ENCODE results near the gene PUM1. TPM values are rescaled to one million over a fixed set of nuclear protein-coding genes. Genes with fewer than 3 reads are reported as not detected.

The PUM1 gene
- total RNA-seq, 6 experiments from 2014 or later, result 83.6 to 95.4 (median 90.8) TPM

DNA sequence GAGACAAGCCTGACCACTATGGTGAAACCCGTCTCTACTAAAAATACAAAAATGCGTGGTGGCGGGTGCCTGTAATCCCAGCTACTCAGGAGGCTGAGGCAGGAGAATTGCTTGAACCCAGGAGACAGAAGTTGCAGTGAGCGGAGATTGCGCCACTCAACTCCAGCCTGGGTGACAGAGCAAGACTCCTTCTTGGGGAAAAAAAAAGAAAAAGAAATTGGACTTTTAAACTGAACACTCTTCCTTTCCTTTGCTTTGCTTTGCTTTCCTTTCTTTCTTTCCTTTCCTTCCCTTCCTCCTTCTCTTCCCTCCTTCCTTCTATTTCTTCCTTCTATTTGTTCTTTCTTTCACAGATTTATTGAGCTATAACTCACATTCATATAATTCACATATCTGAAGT lies 43.3 kb upstream of the PUM1 start:
- Mint-ChIP-seq H3K9me3 (no peaks in the 10 kb centered on the region), H3K4me1 (ENCODE audit: low read depth) (peaks cover 6% of the 10 kb centered on the region; the same call in 1 of the 2 replicates), H3K36me3 (ENCODE audit: low read depth) (no peaks in the 10 kb centered on the region), H3K27ac (no peak overlapping the region), H3K4me3 (no peak overlapping the region), H3K27me3 (ENCODE audit: insufficient read depth) (no peaks in the 10 kb centered on the region; the same call in none of the 2 replicates)
- TF ChIP-seq, protein P1, sequence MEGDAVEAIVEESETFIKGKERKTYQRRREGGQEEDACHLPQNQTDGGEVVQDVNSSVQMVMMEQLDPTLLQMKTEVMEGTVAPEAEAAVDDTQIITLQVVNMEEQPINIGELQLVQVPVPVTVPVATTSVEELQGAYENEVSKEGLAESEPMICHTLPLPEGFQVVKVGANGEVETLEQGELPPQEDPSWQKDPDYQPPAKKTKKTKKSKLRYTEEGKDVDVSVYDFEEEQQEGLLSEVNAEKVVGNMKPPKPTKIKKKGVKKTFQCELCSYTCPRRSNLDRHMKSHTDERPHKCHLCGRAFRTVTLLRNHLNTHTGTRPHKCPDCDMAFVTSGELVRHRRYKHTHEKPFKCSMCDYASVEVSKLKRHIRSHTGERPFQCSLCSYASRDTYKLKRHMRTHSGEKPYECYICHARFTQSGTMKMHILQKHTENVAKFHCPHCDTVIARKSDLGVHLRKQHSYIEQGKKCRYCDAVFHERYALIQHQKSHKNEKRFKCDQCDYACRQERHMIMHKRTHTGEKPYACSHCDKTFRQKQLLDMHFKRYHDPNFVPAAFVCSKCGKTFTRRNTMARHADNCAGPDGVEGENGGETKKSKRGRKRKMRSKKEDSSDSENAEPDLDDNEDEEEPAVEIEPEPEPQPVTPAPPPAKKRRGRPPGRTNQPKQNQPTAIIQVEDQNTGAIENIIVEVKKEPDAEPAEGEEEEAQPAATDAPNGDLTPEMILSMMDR (IDR thresholded peaks at IDR 0.05), result no peak
- no peak for DNase-seq

DNA sequence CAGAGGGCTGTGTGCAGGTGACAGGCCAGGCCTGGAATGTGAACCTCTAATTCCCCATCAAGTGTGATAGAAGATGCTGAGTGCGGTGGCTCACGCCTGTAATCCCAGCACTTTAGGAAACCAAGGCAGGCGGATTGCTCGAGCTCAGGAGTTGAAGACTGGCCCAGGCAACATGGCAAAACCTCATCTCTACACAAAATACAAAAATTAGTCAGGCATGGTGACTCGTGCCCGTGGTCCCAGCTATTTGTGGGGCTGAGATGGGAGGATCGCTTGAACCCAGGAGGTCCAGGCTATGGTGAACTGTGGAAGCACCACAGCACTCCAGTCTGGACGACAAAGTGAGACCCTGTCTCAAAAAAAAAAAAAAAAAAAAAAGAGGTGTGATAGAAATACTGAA lies 40.1 kb upstream of the PUM1 start:
- DNase-seq, result no peak
- Mint-ChIP-seq H3K27ac (no peak overlapping the region), H3K36me3 (ENCODE audit: low read depth) (no peaks in the 10 kb centered on the region), H3K9me3 (no peaks in the 10 kb centered on the region), H3K27me3 (ENCODE audit: insufficient read depth) (no peaks in the 10 kb centered on the region; the same call in 1 of the 2 replicates), H3K4me3 (no peak overlapping the region), H3K4me1 (ENCODE audit: low read depth) (peaks cover 24% of the 10 kb centered on the region)
- TF ChIP-seq, protein P1 (IDR thresholded peaks at IDR 0.05), result no peak

DNA sequence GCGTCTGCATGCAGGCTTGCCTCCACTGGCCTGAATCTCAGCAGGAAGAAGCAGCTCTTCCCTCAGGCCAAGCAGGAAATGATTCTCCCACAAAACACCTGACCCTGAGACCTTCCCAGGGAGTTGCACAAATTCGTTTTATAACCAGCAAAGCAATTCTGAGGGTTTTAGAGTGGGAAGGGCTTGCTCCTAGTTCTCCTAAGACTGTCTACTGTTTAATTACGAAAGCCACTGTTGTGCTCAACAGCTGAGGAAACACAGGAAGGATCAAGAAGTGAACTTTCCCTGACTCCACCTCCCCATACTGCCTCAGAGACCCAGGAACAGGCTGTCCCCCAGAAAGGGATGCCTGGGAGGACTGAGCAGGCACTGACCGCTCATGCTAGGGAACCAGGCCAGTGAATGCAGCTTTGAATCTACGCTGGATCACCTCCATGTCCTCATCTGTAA lies 37.0 kb upstream of the PUM1 start:
- Mint-ChIP-seq H3K27me3 (ENCODE audit: insufficient read depth) (no peaks in the 10 kb centered on the region), H3K9me3 (no peaks in the 10 kb centered on the region), H3K4me3 (peak overlapping the region; percentile 49), H3K36me3 (ENCODE audit: low read depth) (no peaks in the 10 kb centered on the region), H3K27ac (peak overlapping the region; percentile 89), H3K4me1 (ENCODE audit: low read depth) (peaks cover 27% of the 10 kb centered on the region)
- TF ChIP-seq, protein P1 (IDR thresholded peaks at IDR 0.05), result no peak
- peak; percentile 67 for DNase-seq

DNA sequence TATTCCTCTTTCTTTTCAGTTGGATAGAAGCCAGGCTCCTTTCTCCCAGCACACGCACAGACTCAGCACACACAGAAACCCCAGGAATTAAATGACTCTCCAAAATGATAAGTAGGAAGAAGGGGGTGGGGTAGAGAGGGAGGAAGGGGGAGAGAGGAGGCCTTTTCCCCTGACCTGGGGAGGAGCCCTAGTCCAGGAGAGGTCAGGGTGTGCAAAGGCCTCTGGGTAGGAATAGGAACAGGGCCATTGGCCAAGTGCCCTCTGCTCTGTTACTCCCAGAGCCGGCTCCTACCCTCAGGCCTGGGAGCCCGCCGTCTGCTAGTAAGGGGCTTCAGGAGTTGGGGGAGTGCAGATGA lies 35.6 kb upstream of the PUM1 start:
- TF ChIP-seq, protein P1 (IDR thresholded peaks at IDR 0.05), result no peak
- Mint-ChIP-seq H3K27ac (peak overlapping the region; percentile 80), H3K36me3 (ENCODE audit: low read depth) (no peaks in the 10 kb centered on the region), H3K4me3 (peak overlapping the region; percentile 4; the same call in 1 of the 2 replicates), H3K27me3 (ENCODE audit: insufficient read depth) (no peaks in the 10 kb centered on the region), H3K4me1 (ENCODE audit: low read depth) (peaks cover 27% of the 10 kb centered on the region), H3K9me3 (no peaks in the 10 kb centered on the region)
- DNase-seq, result peak; percentile 60

DNA sequence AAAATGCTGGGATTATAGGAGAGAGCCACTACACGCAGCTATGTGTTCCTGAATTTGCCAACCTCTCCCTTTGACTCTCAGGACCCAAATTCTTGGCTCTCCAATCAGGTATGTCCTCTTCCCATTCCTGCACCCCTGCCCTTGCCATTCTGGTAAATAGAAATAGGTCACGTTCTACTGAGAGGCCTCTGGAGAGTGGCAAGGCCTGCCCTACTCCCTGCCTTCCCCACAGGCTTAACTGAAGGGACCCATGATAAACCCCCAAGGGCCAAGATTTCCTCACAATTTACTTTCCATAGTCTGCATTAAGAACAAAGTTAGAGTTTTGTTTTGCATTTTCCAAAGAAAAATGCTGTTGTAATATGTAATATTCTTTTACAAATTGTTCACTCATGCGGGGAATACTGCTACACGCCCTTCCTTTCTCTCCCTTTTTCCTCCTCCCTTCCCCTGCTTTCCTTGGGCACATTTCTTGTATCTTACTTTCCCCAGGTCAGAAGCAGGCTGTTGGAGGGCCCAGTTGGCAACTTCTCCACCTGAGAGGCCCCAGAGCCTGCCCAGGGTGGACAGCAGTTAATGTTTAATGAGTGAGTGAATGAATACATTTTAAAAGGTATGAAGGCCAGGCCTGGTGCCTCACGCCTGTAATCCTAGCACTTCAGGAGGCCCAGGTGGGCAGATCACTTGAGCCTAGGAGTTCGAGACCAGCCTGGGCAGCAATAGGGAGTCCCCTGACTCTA lies 33.9 kb upstream of the PUM1 start:
- H3K9me3 Mint-ChIP-seq, result no peaks in the 10 kb centered on the region
- H3K4me1 Mint-ChIP-seq (ENCODE audit: low read depth), result peaks cover 38% of the 10 kb centered on the region
- no peak overlapping the region for H3K27ac Mint-ChIP-seq
- no peaks in the 10 kb centered on the region for H3K36me3 Mint-ChIP-seq (ENCODE audit: low read depth)
- DNase-seq, result no peak
- H3K27me3 Mint-ChIP-seq (ENCODE audit: insufficient read depth), result no peaks in the 10 kb centered on the region
- H3K4me3 Mint-ChIP-seq, result no peak overlapping the region
- TF ChIP-seq, protein P1 (IDR thresholded peaks at IDR 0.05), result no peak

Measured in HFFc6 (cell line).